Prostate gland (tissue), 2 donors: ENCODE results near the gene PIP5K1B.

Source experiments
- CTCF ChIP-seq, 4 experiments: fragments of 200-600 bp in 2 of 4; fragments of 450-650 bp in 2 of 4; sonication (generic) in 2 of 4; IDR thresholded peaks; 1 replicate in 3 of 4; 2 replicates in 1 of 4; pipeline ENCODE4 v1.5.1; 2016 to 2019; ENCODE audit warnings: antibody characterized with exemption in 4 of 4, mild to moderate bottlenecking in 2 of 4, moderate library complexity in 2 of 4
- POLR2A ChIP-seq: fragments of 450-650 bp; IDR thresholded peaks from one replicate; pipeline ENCODE4 v1.6.1; 2016; ENCODE audit warnings: antibody characterized with exemption, mild to moderate bottlenecking
- POLR2AphosphoS5 ChIP-seq: sonication (generic); formaldehyde crosslinking; IDR thresholded peaks from one replicate; pipeline ENCODE4 v1.6.1; 2017; ENCODE audit warnings: antibody characterized with exemption

GRCh38 chr9:68895741-68896478 is 190.9 kb downstream of the PIP5K1B start:
- TF ChIP-seq CTCF (IDR thresholded peaks at IDR 0.05) (no peak), POLR2AphosphoS5 (no peak), POLR2A (no peak)
